Measurements from ENCODE around the gene PHACTR1.
"Not testable (repeated sequence)": the region's sequence is repeated elsewhere in the genome, so short reads cannot be mapped to it uniquely, and the experiment has no call there.

The PHACTR1 gene

GRCh38 chr6:12716298-12716916 is at the start of gene PHACTR1:
TSS of gene PHACTR1 (plus strand) at chr6:12716767.
- DNase-seq, result no peak

GRCh38 chr6:12666886-12667285 is 49.7 kb upstream of the PHACTR1 start:
- no peak for DNase-seq

- DNase-seq, result no peak
Measured at GRCh38 chr6:12675931-12676330, 40.6 kb upstream of the PHACTR1 start.

- no peak for DNase-seq
Measured at GRCh38 chr6:12679341-12679740, 37.2 kb upstream of the PHACTR1 start.

- no peak for DNase-seq
Measured at GRCh38 chr6:12693122-12693521, 23.4 kb upstream of the PHACTR1 start.

- DNase-seq, result no peak
Measured at GRCh38 chr6:12698298-12698697, 18.3 kb upstream of the PHACTR1 start.

GRCh38 chr6:12704946-12705345 is 11.6 kb upstream of the PHACTR1 start:
- DNase-seq, result no peak

GRCh38 chr6:12709116-12709515 is 7.5 kb upstream of the PHACTR1 start:
- DNase-seq, result no peak

GRCh38 chr6:12709556-12710232 is 6.9 kb upstream of the PHACTR1 start:
- DNase-seq, result no peak

- no peak for DNase-seq
Measured at GRCh38 chr6:12710921-12711320, 5.6 kb upstream of the PHACTR1 start.

- DNase-seq, result no peak
Measured at GRCh38 chr6:12714022-12714421, 2.5 kb upstream of the PHACTR1 start.

GRCh38 chr6:12715437-12715836 is 1.1 kb upstream of the PHACTR1 start:
- no peak for DNase-seq

- no peak for DNase-seq
Measured at GRCh38 chr6:12717356-12717755, 789 bp downstream of the PHACTR1 start.

GRCh38 chr6:12718015-12718414 is 1.4 kb downstream of the PHACTR1 start:
- DNase-seq, result no peak

- DNase-seq, result no peak
Measured at GRCh38 chr6:12719017-12719416, 2.5 kb downstream of the PHACTR1 start.

- no peak for DNase-seq
Measured at GRCh38 chr6:12720310-12720709, 3.7 kb downstream of the PHACTR1 start.

GRCh38 chr6:12725263-12725662 is 8.7 kb downstream of the PHACTR1 start:
- DNase-seq, result no peak

- no peak for DNase-seq
Measured at GRCh38 chr6:12729467-12729866, 12.9 kb downstream of the PHACTR1 start.

- not testable (repeated sequence) for DNase-seq
Measured at GRCh38 chr6:12730809-12731208, 14.2 kb downstream of the PHACTR1 start.

- no peak for DNase-seq
Measured at GRCh38 chr6:12733876-12734275, 17.3 kb downstream of the PHACTR1 start.

- no peak for DNase-seq
Measured at GRCh38 chr6:12735786-12736185, 19.2 kb downstream of the PHACTR1 start.

GRCh38 chr6:12748411-12748810 is 31.8 kb downstream of the PHACTR1 start:
- DNase-seq, result no peak

GRCh38 chr6:12748815-12749521 is 32.4 kb downstream of the PHACTR1 start:
- no peak for DNase-seq

All from inflammatory macrophage treated with lipopolysaccharide for 1 hour (primary cell).